Stimulated activated CD4-positive, alpha-beta T cell treated with anti-CD3 and anti-CD28 coated beads, TNF-alpha, amount 100 ng/mL, for 1 hour (primary cell): ENCODE data around the gene DIS3.
A peak's percentile ranks its signal among the peaks of the same experiment; 100 is the strongest.
"Not testable (repeated sequence)": the region's sequence is repeated elsewhere in the genome, so short reads cannot be mapped to it uniquely, and the experiment has no call there.

Experiments used
- DNase-seq, 3 donors: peaks; one replicate each; pipeline ENCODE4 v3.0.0-alpha.2; 2020; ENCODE audit warnings: low read depth in 3 of 3, low spot score in 1 of 3

DIS3 gene, protein sequence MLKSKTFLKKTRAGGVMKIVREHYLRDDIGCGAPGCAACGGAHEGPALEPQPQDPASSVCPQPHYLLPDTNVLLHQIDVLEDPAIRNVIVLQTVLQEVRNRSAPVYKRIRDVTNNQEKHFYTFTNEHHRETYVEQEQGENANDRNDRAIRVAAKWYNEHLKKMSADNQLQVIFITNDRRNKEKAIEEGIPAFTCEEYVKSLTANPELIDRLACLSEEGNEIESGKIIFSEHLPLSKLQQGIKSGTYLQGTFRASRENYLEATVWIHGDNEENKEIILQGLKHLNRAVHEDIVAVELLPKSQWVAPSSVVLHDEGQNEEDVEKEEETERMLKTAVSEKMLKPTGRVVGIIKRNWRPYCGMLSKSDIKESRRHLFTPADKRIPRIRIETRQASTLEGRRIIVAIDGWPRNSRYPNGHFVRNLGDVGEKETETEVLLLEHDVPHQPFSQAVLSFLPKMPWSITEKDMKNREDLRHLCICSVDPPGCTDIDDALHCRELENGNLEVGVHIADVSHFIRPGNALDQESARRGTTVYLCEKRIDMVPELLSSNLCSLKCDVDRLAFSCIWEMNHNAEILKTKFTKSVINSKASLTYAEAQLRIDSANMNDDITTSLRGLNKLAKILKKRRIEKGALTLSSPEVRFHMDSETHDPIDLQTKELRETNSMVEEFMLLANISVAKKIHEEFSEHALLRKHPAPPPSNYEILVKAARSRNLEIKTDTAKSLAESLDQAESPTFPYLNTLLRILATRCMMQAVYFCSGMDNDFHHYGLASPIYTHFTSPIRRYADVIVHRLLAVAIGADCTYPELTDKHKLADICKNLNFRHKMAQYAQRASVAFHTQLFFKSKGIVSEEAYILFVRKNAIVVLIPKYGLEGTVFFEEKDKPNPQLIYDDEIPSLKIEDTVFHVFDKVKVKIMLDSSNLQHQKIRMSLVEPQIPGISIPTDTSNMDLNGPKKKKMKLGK

DNA sequence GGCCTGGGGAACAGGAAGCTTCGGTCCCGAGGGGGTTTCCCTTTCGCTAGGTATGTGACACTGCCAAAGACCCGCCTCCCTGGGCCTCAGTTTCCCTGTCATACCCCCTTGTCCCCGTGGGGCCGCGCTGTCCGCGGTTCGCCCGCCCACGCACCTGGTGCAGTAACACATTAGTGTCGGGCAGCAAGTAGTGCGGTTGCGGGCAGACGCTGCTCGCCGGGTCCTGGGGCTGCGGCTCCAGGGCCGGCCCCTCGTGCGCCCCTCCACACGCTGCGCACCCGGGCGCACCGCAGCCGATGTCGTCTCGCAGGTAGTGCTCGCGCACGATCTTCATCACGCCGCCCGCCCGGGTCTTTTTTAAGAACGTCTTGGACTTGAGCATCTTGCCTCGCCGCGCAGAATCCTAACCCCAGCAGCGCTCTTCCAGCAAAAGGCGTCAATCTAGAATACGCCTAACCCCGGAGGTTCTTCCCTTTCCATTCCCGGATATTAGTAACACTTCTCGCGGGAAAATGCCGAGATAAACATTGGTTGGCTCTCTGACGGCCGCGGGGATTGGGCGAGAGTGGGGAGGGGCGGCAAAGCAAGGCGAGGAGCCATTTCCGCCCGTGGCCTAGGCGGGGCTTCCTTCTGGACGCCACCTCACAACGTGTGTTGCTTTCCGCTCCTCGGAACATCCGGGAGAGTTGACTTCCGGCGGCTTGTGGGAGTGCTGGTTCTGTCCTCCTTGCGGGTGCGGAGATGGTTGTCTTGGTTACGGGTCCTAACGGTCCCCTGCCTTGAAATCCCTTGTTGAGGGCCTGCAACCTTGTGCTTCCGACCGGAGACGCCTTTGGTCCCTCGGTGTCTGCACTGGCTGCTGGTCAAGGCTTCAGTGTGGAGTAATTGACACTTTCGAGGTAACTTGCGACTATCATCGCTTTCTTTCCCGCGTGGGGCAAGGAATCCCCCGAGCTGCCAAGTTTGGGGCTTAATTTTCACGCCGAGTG, at the start of gene DIS3, which contains the start of gene PIBF1:
TSS of gene DIS3 (minus strand) at position 450 of the 989 bp plus-strand sequence. CDS start at position 382, 68 bp downstream.
TSS of gene PIBF1 (plus strand) at position 683 of the 989 bp plus-strand sequence. CDS start 1,337 bp downstream, outside the sequence.
- DNase-seq: peak; percentile 82 to 86 (median 86)

DNA sequence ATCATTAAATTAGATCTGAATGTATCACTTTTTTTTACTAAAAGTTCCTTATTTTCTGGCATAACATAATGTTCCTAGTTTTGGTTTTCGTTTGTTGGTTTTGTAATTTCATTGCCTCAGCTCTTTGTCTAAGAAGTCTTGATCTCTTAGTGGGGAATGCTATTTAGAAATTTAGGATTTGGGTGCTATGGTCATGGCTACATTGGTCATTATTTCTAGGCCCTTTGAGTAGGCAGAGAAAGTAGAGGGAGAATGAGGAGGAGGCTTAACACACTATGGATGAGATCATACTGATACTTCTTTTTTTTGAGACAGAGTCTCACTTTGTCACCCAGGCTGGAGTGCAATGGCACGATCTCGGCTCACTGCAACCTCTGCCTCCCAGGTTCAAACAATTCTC, 42.0 kb upstream of the DIS3 start:
- DNase-seq: no peak

DNA sequence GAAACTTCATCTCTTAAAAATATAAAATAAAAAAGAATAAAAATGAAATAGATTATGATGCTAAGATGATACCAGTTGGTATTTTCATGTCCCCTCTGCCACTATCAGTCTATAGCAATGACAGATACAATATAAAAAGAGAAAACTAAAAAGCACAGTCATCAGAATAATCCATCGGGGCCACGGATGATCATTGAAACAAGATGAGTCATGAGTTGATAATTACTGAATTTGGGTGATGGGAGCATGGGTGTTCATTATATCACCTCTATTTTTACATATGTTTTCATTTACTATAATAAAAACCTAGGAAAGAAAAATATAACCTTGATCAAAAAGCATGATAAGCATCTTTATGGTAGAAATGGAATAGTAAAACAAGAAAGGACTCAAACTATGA, 41.4 kb upstream of the DIS3 start:
- no peak for DNase-seq

DNA sequence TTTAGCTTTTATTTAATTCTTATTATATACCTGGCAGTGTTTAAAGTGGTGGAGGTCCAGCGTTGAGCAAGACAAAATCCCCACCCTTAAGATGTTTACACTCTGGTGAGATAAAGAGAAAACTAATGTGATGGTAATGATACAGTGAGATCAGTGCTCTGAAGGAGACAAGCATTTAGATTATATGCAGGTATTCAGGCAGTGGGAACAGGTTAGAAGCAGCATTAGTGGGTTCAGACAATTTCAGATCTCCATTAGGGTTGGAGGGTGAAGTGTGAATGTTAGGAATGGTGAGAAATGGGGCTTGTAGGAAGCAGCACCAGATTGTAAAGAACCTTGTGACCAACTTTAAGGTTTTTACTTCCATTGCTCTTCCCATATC, 39.2 kb upstream of the DIS3 start:
- DNase-seq: no peak

DNA sequence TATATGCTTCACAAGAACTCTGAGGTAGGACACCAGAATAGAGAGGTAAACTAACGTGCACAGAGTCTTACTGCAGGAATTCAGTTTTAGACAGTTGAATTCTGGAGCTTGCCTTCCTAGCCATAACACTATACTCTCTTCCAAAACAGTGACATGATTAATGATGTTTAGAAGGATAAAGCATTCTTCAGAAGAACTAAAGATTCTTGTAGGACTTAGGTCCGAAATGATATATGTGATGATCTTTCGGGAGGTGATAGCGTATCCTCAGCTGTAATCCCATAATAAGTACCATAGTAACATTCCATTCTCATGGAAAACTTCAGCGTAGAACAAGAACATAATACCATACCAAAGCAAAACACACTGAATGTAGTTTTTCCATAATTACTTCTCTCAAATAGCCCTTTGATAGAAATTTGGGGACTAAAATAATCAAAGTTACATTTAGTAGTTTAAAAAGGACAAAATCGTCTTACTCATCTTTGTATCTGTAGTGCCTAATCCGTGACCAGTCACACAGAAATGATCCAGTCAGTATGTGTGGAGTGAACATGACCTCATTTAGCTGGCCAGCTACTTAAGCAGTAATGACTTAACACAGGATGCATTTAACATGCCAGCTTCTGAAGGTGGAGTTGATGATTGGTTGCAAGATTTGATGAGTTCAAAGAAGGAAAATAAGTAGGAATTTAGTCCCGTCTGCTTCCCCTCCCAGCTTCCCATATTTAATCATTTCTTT, 38.6 kb upstream of the DIS3 start:
- no peak for DNase-seq

DNA sequence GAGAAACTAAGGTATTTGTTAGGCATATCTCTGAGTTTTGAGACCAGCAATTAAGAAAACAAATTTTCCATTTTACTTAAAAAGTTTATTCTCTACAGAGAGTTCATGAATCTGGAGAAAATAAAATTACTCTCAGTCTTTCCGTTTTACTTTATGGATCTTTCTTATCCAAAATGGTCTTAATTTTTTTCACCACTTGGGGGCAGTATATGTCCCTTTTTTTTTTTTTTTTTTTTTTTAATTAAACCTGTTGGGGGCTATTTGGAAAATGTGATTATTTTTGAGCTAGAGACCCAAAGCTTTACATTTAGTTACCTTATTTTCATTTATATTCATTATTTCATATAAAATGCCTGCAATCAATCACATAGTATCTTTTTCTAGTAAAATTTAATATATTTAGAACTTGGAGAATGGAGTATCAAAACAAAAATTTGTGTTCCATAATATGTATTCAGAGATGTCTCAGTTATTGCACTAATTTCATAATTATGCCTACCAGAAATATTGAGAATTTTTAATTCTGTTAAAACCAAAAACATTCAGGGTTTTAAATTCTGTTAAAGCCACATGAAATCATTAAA, 27.3 kb upstream of the DIS3 start:
- DNase-seq: no peak

DNA sequence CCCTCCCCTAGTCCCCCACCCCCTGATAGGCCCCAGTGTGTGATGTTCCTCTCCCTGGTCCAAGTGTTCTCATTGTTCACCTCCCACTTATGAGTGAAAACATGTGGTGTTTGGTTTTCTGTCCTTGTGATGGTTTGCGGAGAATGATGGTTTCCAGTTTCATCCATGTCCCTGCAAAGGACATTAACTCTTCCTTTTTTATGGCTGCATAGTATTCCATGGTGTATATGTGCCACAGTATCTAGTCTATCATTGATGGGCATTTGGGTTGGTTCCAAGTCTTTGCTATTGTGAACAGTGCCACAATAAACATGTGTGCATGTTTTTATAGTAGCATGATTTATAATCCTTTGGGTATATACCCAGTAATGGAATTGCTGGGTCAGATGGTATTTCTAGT, 24.8 kb upstream of the DIS3 start:
- DNase-seq: not testable (repeated sequence)

DNA sequence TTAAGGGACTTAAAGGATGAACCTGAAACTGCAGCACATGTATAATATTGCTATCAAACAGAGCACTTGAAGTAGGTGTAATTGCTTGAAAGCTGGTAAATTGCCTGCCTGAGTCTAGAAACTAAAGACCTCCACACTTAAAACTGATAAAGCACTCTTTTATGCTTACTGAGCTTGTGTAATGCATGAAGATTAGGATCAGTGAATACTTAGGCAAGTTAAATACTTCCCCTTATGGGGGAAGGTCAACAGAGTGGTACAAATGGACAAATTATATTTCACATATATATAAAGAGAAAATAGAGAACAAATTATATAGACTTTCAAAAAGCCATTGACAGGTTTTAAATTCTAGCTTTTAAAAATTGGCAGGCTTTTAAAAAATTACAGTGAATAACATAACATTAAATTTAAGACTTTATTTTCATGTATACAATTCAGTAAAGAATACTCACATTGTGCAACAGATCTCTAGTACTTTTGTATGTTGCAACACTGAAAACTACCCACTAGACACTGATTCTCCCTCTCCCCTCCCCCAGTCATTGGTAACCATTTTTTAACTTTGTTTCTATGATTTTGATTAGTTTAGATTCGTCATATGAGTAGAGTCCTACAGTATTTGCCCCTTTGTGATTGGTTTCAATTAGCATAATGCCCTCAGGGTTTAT, 24.1 kb upstream of the DIS3 start:
- DNase-seq: no peak

DNA sequence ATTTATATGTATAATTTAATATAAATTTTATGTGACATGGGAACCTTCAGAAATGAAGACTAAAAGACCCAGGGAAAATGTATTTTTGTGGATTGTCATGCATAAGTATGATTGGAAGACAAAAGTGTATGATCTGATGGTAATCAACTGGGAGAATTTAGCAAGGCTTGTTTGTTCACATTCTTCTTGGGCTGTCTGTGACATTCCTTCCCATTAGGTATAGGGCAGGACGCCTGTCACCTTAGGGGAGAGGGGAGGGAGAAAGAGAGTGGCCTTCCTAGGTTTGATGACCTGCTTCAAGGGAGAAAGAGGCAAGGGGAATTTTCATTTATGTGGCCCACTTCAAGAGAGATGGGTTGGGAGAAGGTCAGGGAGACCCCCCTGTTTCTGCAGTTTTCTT, 22.6 kb upstream of the DIS3 start:
- no peak for DNase-seq

DNA sequence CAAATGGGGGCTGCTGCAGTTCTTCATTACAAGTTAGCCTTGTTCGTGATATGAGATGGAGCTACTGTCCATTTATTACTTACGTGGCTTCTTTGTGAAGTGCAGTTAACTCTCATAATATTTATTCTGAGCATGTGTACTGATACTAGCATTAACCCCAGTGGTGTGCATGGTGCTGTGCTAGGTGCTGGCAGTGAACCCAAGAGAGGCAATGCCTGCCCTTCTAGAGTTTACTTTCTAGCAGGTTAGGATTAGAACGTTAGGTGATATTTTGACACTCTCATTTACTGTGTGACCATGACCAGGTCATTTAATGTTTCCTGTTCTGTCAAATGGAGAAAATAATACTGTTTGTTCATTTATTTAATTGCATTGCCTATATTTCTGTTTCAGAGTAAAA, 17.1 kb upstream of the DIS3 start:
- no peak for DNase-seq

DNA sequence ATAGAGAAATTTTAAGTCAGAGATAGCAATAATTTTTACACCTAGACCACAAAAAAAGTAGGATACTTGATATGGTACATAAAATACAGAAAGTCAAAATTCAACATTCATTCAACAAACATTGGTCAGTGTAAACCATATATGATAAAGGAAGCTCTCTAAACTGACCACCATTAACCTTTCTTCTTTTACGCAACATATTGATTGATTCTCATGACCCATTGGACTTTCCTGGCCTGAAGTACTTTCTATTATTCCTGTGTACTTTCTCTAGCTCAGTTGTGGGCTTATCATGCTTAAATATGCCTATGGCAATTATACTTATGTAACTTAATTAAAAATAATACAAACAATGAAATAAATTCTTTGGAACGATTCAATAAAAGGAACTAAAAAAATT, 10.9 kb upstream of the DIS3 start:
- no peak for DNase-seq

DNA sequence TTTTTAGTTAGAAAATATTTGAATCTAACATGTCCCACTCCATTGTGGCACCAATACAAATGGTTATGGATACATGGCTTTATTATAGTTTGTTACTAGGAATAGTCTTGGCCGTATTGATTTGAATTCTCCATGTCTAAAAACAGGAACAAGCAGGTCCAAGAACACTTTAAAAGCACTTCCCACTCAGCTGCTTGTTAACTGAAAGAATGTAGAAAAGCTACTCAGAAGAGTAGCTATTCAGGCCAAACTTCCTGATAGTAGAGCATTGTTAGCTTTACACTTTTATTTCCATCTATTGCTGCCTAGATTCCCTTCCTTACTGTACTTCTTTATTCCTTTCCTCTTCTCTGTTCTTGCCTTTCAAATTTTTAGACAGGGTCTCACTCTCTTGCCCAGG, 7.1 kb upstream of the DIS3 start:
- no peak for DNase-seq

DNA sequence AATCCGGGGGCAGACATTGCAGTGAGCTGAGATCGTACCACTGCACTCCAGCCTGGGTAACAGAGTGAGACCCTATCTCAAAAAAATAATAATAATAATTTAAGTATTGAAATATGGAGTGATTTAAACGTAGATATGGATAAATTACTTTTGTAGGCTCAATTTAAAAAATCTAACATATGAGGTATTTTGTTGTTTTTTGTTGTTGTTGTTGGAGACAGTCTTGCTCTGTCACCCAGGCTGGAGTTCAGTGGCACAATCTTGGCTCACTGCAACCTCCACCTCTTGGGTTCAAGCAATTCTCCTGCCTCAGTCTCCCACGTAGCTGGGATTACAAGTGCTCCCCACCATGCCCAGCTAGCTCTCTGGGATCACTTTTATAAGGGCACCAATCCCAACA, 3.0 kb upstream of the DIS3 start:
- not testable (repeated sequence) for DNase-seq

DNA sequence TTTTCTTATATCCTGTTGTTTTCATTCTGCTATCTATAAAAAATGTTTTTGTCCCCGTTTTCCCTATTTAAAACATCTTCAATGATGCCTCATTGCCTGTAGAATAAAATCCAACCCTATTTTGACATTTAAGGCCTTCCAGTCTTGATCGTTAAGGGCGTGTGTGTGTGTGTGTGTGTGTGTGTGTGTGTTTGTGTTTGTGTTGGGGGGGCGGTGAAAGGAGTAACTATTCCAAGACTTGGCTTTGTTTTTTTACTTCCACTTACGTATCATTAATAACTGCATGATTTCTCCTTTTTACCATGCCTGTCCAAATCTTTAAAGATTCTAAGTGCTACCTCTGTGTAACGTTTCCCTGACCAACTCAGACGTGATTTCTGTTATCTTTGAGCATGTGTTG, 1.0 kb upstream of the DIS3 start:
- DNase-seq: no peak

DNA sequence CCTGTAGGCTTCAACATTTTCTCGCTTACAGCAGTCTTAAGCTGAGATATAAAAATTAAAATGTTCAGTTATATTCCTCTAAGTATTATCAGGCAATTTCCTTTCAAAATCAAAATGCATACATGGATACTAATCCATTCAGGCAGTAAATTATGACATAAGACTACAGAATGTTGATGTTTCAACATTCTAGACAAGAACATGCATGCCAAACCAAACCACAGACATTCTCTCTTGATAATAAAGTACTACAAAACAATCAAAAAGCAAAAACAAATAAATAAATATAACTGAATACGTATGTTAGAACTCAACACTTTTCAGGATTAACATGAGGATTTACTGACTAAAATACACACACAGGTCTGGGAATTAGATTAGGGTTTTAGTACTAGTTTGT, 7.7 kb downstream of the DIS3 start:
- no peak for DNase-seq

DNA sequence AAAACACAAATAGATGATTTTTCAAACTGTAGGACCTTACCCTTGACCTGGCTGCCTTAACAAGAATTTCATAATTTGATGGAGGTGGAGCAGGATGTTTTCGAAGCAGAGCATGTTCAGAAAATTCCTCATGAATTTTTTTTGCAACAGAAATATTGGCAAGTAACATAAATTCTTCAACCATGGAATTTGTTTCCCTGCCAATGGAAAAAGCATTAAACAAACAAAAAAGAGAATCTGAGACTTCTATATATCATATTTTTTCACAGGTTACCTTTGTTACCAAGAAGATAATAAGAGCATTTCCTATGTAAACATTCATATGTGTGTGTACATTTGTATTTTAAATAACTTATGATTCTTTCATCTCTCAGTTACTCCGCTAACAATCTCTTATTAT, 18.3 kb downstream of the DIS3 start:
- no peak for DNase-seq

DNA sequence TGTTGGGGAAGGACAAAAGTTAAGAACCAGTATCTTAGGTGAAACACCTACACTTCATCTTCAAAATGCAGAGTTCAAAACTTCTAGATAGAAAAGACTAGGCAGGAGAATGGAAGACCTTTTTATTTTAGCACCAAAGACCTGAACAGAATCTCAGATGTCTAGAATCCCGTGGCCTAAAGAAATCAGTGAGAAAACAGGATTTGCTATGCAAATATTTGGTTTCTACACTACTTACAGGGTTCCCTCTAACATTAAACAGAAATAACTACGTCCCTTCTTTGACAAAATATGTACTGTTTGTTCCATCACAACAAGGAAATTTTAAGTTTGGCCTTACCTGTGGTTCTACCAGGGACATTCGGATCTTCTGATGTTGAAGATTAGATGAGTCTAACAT, 21.5 kb downstream of the DIS3 start:
- no peak for DNase-seq

DNA sequence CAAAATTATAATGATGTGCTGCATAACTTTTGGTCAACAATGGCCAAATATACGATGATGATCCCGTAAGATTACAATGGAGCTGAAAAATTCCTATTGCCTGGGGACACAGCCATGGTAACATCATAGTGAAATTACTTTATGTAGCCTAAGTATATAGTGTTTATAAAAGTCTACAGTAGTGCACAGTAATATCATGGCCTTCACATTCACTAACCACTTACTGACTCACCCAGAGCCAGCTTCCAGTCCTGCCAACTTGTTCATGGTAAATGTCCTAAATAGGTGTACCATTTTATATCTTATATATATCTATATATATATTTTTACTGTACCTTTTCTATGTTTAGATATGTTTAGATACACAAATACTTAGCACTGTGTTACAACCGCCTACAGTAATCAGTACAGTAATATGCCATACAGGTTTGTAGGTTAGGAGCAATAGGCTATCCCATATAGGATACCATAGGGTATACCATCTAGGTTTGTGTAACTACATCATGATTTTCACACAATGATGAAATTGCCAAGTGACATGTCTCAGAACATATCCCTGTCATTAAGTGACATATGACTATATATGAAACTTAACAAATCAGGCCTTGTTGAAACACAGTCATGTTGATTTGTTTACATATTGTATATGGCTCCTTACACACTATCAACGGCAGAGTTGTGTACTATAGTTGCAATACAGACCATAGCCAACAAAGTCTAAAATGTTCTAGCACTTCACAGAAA, 23.7 kb downstream of the DIS3 start:
- DNase-seq: no peak

DNA sequence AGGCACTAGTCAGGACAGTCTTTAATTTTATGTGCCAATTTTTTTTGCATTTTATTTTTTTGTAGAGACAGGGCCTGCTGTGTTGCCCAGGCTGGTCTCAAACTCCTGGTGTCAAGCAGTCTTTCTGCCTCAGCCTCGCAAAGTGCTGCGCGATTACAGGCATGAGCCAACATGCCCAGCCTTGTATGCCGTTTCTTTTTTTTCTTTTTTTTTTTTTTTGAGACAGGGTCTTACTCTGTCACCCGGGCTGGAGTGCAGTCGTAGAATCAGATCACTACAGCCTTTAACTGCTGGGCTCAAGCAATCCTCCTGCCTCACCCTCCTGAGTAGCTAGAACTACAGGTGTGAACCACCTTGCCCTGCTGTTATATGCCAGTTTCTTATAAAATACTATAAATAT, 27.6 kb downstream of the DIS3 start:
- no peak for DNase-seq
